ENCODE results near the gene ABCC11. TPM values are rescaled to one million over a fixed set of nuclear protein-coding genes. Genes with fewer than 3 reads are reported as not detected.

The ABCC11 gene
- total RNA-seq, 1 experiment from 2014 or later, result 0.34 TPM

DNA sequence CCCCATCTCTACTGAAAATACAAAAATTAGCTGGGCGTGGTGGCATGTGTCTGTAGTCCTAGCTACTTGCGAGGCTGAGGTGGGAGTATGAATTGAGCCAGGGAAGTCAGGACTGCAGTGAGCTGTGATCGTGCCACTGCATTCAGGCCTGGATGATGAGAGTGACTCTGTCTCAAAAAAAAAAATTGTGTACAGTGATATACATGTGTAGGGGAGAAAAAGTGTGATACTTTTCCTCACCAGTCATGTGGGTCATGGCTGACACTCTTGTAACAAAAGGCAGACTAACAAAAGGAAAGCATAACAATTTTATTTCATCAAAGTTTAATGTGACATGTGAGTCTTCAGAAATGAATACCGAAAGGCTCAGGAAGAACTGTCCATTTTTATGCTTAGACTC, 89.5 kb downstream of the ABCC11 start:
- Mint-ChIP-seq H3K36me3 (ENCODE audit: insufficient read depth, unreplicated experiment) (no peaks in the 10 kb centered on the region), H3K4me1 (ENCODE audit: low read depth, unreplicated experiment) (no peaks in the 10 kb centered on the region), H3K27me3 (ENCODE audit: insufficient read depth, unreplicated experiment) (no peaks in the 10 kb centered on the region), H3K27ac (ENCODE audit: unreplicated experiment) (no peak overlapping the region), H3K9me3 (ENCODE audit: unreplicated experiment) (no peaks in the 10 kb centered on the region), H3K4me3 (ENCODE audit: unreplicated experiment) (no peak overlapping the region)
- CTCF ChIA-PET, result interaction anchor here (0.6 kb wide), 2 partner anchors 713 to 1206 kb away, joined by 3 read pairs; no protein-coding TSS in a partner anchor
- no TSS peak for BruUV-seq (replicated peaks)
- Histone ChIP-seq H3K36me3 (ENCODE audit: control insufficient read depth, insufficient read depth, low read length) (no peaks in the 10 kb centered on the region), H3K4me3 (ENCODE audit: low read depth, low read length) (no peak overlapping the region), H3K27me3 (replicated peaks; ENCODE audit: control insufficient read depth, insufficient read depth, low read length) (no peaks in the 10 kb centered on the region), H3K4me1 (no peaks in the 10 kb centered on the region), H3K9me3 (no peaks in the 10 kb centered on the region)
- POLR2A ChIA-PET, result no interaction called here
- intact Hi-C loops (cut with micrococcal nuclease; ENCODE audit: unreplicated experiment), result loop anchor here (1.0 to 2.0 kb wide), 3 partner anchors 40 to 1121 kb away; no protein-coding TSS in a partner anchor
- TF ChIP-seq, protein P1, sequence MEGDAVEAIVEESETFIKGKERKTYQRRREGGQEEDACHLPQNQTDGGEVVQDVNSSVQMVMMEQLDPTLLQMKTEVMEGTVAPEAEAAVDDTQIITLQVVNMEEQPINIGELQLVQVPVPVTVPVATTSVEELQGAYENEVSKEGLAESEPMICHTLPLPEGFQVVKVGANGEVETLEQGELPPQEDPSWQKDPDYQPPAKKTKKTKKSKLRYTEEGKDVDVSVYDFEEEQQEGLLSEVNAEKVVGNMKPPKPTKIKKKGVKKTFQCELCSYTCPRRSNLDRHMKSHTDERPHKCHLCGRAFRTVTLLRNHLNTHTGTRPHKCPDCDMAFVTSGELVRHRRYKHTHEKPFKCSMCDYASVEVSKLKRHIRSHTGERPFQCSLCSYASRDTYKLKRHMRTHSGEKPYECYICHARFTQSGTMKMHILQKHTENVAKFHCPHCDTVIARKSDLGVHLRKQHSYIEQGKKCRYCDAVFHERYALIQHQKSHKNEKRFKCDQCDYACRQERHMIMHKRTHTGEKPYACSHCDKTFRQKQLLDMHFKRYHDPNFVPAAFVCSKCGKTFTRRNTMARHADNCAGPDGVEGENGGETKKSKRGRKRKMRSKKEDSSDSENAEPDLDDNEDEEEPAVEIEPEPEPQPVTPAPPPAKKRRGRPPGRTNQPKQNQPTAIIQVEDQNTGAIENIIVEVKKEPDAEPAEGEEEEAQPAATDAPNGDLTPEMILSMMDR (IDR thresholded peaks at IDR 0.05; ENCODE audit: insufficient read depth in 1 of 2, low read depth in 1 of 2, low read length in 1 of 2, severe bottlenecking in 1 of 2, unreplicated experiment in 1 of 2), result no peak
- no peak for DNase-seq

DNA sequence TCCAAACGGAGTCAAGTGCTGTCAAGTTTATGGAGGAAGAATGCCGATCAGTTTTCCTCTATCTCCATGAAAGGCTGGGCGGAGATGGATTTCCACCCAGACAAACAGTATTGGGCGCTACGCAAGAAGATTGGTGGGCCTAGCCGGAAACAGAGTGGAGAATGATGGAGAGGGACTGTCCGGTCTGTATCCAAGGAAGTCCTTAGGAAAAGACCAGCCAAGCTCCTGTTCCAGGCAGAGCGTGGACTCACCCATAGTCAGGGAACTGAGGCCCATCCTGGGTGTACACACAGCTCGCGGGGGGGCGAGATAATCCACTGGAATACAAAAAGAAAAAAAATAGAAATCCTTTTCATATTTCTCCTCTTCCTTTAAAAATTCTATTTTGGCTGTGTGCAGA, 90.0 kb downstream of the ABCC11 start:
- no peak overlapping the region for H3K4me3 ChIP-seq (ENCODE audit: low read depth, low read length)
- no peaks in the 10 kb centered on the region for H3K4me1 Mint-ChIP-seq (ENCODE audit: low read depth, unreplicated experiment)
- H3K27me3 ChIP-seq (replicated peaks; ENCODE audit: control insufficient read depth, insufficient read depth, low read length), result no peaks in the 10 kb centered on the region
- H3K36me3 Mint-ChIP-seq (ENCODE audit: insufficient read depth, unreplicated experiment), result no peaks in the 10 kb centered on the region
- no TSS peak for BruUV-seq (replicated peaks)
- H3K27me3 Mint-ChIP-seq (ENCODE audit: insufficient read depth, unreplicated experiment), result no peaks in the 10 kb centered on the region
- H3K9me3 ChIP-seq, result no peaks in the 10 kb centered on the region
- DNase-seq, result no peak
- intact Hi-C loops (cut with micrococcal nuclease; ENCODE audit: unreplicated experiment), result loop anchor here (1.0 to 2.0 kb wide), 3 partner anchors 40 to 1121 kb away; no protein-coding TSS in a partner anchor
- TF ChIP-seq, protein P1 (IDR thresholded peaks at IDR 0.05; ENCODE audit: insufficient read depth in 1 of 2, low read depth in 1 of 2, low read length in 1 of 2, severe bottlenecking in 1 of 2, unreplicated experiment in 1 of 2), result no peak
- no peaks in the 10 kb centered on the region for H3K36me3 ChIP-seq (ENCODE audit: control insufficient read depth, insufficient read depth, low read length)
- H3K27ac Mint-ChIP-seq (ENCODE audit: unreplicated experiment), result no peak overlapping the region
- no peak overlapping the region for H3K4me3 Mint-ChIP-seq (ENCODE audit: unreplicated experiment)
- POLR2A ChIA-PET, result no interaction called here
- no peaks in the 10 kb centered on the region for H3K4me1 ChIP-seq
- CTCF ChIA-PET, result interaction anchor here (0.6 to 1.2 kb wide), 4 partner anchors 10 to 1206 kb away, joined by 3 read pairs; no protein-coding TSS in a partner anchor
- H3K9me3 Mint-ChIP-seq (ENCODE audit: unreplicated experiment), result no peaks in the 10 kb centered on the region

DNA sequence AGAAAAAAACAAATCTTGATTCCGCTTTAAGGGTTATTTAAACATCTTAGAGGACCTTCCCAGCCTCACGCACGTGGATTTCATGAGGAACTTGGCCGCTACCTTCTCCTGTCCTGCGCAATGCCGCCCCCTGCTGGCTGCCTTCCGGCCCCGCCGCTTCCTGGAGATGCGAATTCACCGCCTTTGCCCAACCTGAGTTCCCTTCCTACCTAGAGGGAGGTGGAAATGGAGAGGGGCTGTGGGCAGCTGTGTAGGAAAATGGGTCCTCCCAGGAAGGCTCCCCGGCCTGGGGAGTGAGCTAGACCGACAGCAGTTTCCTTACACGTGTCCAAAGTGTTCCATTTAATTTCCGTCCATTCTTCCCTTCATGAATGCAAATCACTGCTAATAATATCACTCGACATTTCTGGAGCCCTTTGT, 90.5 kb downstream of the ABCC11 start:
- DNase-seq, result peak; percentile 73 to 86
- ChIA-PET CTCF (interaction anchor here (0.6 to 1.2 kb wide), 3 partner anchors 10 to 1102 kb away, joined by 3 read pairs; no protein-coding TSS in a partner anchor), POLR2A (no interaction called here)
- no peak overlapping the region for H3K4me3 Mint-ChIP-seq (ENCODE audit: unreplicated experiment)
- no TSS peak for BruUV-seq (replicated peaks)
- Histone ChIP-seq H3K4me1 (no peaks in the 10 kb centered on the region), H3K9me3 (no peaks in the 10 kb centered on the region), H3K36me3 (ENCODE audit: control insufficient read depth, insufficient read depth, low read length) (no peaks in the 10 kb centered on the region), H3K27me3 (replicated peaks; ENCODE audit: control insufficient read depth, insufficient read depth, low read length) (no peaks in the 10 kb centered on the region), H3K4me3 (ENCODE audit: low read depth, low read length) (no peak overlapping the region)
- no peaks in the 10 kb centered on the region for H3K9me3 Mint-ChIP-seq (ENCODE audit: unreplicated experiment)
- H3K27me3 Mint-ChIP-seq (ENCODE audit: insufficient read depth, unreplicated experiment), result no peaks in the 10 kb centered on the region
- TF ChIP-seq, protein P1 (IDR thresholded peaks at IDR 0.05; ENCODE audit: insufficient read depth in 1 of 2, low read depth in 1 of 2, low read length in 1 of 2, severe bottlenecking in 1 of 2, unreplicated experiment in 1 of 2), result peak; percentile 87 to 90
- H3K36me3 Mint-ChIP-seq (ENCODE audit: insufficient read depth, unreplicated experiment), result no peaks in the 10 kb centered on the region
- no peak overlapping the region for H3K27ac Mint-ChIP-seq (ENCODE audit: unreplicated experiment)
- H3K4me1 Mint-ChIP-seq (ENCODE audit: low read depth, unreplicated experiment), result no peaks in the 10 kb centered on the region
- intact Hi-C loops (cut with micrococcal nuclease; ENCODE audit: unreplicated experiment), result loop anchor here (1.0 to 2.0 kb wide), 4 partner anchors 39 to 1120 kb away; partner anchors contain the start of gene NETO2
